BJ (cell line): ENCODE measurements around the gene CHRNE. TPM values are rescaled to one million over a fixed set of nuclear protein-coding genes. Genes with fewer than 3 reads are reported as not detected.

Experiments
- CTCF ChIA-PET: fragments of 350-600 bp; formaldehyde crosslinking; extraction: SDS; loops from one replicate; lab custom pipeline; 2021; ENCODE audit warnings: antibody characterized with exemption, inconsistent platforms; lab: Yijun Ruan, JAX
- POLR2A ChIA-PET: fragments of 300-600 bp; sonication (Branson Sonifier 250); formaldehyde crosslinking; extraction: SDS; loops from one replicate; lab custom pipeline; 2021; ENCODE audit warnings: antibody characterized with exemption; lab: Charles Lee
- DNase-seq: peaks from one replicate; pipeline ENCODE4 v3.0.0-alpha.2; 2011; ENCODE audit warnings: low read depth
- H3K27me3 ChIP-seq: 2 replicates; pipeline ENCODE4 v1.6.0; 2011; ENCODE audit warnings: low read length; ENCODE audit not compliant: control insufficient read depth, insufficient read depth
- H3K36me3 ChIP-seq: 2 replicates; pipeline ENCODE4 v1.5.1; 2011; ENCODE audit warnings: low read length; ENCODE audit not compliant: control insufficient read depth, insufficient read depth
- H3K4me3 ChIP-seq: 2 replicates; pipeline ENCODE4 v1.5.1; 2011; ENCODE audit warnings: low read depth, mild to moderate bottlenecking, control low read depth, low read length
- polyA plus RNA-seq: library from polyadenylated mRNA; depleted of rRNA; stranded (reverse); fragments of >200 nt; gene quantifications from 2 replicates; pipeline ENCODE4 v1.2.3, GENCODE V29; 2011
- TF ChIP-seq, protein P1 (sequence below): IDR thresholded peaks from 2 replicates; pipeline ENCODE4 v1.5.1; 2011; ENCODE audit warnings: low read depth, mild to moderate bottlenecking, control low read depth, inconsistent platforms, low read length, moderate library complexity; ENCODE audit not compliant: insufficient read depth

CHRNE gene
- polyA plus RNA-seq, 1 experiment, result 0.36 TPM

DNA sequence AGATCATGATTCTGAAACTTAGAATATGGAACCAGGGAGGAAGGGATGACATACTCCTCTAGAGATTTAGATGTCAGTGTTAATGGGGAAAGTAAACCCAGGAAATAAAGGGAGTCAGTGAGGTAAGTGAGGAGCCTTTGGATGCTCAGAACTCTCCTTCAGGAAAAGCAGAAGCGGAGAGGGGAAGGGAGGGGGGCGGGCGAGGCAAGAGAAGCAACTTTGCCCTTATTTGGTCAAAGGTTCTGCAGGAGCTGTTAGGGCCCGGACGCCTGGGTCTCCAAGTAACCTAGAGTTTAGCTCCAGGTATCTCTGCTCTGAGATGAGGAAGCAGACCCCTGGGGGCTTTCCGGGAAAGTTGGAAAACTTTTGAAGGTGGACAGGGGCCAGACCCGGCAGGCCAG, 44.1 kb upstream of the CHRNE start:
- peak overlapping the region; percentile 92 for H3K4me3 ChIP-seq
- peaks cover 19% of the 10 kb centered on the region for H3K36me3 ChIP-seq
- CTCF ChIA-PET, result interaction anchor here (1.3 to 1.5 kb wide), 2 partner anchors 38 to 41 kb away, joined by 4 to 5 read pairs; no protein-coding TSS in a partner anchor
- POLR2A ChIA-PET, result interaction anchor here (2.5 kb wide), 1 partner anchor 20 kb away, joined by 17 read pairs; the partner anchor contains the start of gene SPAG7
- no peaks in the 10 kb centered on the region for H3K27me3 ChIP-seq
- no peak for DNase-seq
- TF ChIP-seq, protein P1, sequence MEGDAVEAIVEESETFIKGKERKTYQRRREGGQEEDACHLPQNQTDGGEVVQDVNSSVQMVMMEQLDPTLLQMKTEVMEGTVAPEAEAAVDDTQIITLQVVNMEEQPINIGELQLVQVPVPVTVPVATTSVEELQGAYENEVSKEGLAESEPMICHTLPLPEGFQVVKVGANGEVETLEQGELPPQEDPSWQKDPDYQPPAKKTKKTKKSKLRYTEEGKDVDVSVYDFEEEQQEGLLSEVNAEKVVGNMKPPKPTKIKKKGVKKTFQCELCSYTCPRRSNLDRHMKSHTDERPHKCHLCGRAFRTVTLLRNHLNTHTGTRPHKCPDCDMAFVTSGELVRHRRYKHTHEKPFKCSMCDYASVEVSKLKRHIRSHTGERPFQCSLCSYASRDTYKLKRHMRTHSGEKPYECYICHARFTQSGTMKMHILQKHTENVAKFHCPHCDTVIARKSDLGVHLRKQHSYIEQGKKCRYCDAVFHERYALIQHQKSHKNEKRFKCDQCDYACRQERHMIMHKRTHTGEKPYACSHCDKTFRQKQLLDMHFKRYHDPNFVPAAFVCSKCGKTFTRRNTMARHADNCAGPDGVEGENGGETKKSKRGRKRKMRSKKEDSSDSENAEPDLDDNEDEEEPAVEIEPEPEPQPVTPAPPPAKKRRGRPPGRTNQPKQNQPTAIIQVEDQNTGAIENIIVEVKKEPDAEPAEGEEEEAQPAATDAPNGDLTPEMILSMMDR, result no peak

DNA sequence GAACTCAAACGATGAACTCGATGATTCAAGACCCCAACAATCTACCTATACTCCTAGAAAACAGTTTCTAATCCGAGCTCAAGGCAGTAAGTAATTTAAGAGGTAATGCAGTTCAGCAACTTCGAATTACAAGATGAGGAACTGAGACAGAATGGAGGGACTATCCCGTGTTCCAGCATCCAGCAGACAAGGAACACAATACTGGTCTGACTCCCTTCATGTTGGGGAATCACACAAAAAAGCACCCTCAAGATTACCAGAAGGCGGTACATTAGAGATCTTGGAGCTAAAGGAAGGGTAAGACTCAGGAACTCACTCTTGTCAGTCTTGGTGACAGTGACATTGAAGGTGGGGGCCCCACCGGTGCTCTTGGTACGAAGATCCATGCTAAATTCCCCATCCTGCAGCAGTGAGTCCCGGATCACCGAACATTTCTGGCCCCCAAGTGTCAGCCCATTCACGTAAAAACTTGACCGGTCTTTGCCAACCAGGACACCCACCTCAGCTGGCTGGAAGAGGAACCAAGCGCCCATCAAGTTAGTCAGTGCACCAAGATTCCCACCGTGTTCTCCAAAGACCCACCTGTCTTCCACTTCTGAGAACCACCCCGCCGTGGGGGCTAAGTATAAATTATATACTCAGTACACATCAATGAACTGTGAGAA, 43.5 kb upstream of the CHRNE start:
- TF ChIP-seq, protein P1, result no peak
- DNase-seq, result no peak
- POLR2A ChIA-PET, result interaction anchor here (0.8 to 2.5 kb wide), 2 partner anchors 21 kb away, joined by 14 to 17 read pairs; partner anchors contain the start of gene SPAG7
- CTCF ChIA-PET, result interaction anchor here (0.7 to 1.5 kb wide), 3 partner anchors 20 to 42 kb away, joined by 3 to 5 read pairs (median 5); no protein-coding TSS in a partner anchor
- H3K4me3 ChIP-seq, result peak overlapping the region; percentile 92
- no peaks in the 10 kb centered on the region for H3K27me3 ChIP-seq
- peaks cover 20% of the 10 kb centered on the region for H3K36me3 ChIP-seq

DNA sequence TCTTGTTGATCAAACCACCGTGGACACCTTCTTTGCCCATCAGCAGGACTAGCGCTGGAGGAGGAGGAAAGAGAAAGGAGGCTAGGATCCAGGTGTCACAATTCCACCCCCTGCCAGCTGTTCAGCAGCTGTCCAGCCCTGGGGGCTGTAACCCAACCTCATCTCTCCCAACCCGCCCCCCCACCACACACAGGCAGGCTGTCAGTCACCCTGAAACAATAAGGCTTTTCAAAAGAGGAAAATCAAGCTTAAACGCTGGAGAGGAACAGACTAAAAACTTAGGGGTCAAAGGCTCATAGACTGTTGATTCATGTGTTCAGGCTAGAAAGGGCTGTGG, 43.0 kb upstream of the CHRNE start:
- POLR2A ChIA-PET, result interaction anchor here (0.8 to 1.0 kb wide), 2 partner anchors 21 kb away, joined by 3 to 14 read pairs; partner anchors contain the start of gene SPAG7
- no peak for DNase-seq
- no peaks in the 10 kb centered on the region for H3K27me3 ChIP-seq
- CTCF ChIA-PET, result interaction anchor here (0.7 to 1.5 kb wide), 3 partner anchors 20 to 42 kb away, joined by 3 to 5 read pairs (median 5); no protein-coding TSS in a partner anchor
- TF ChIP-seq, protein P1, result no peak
- peak overlapping the region; percentile 92 for H3K4me3 ChIP-seq
- H3K36me3 ChIP-seq, result peaks cover 20% of the 10 kb centered on the region

DNA sequence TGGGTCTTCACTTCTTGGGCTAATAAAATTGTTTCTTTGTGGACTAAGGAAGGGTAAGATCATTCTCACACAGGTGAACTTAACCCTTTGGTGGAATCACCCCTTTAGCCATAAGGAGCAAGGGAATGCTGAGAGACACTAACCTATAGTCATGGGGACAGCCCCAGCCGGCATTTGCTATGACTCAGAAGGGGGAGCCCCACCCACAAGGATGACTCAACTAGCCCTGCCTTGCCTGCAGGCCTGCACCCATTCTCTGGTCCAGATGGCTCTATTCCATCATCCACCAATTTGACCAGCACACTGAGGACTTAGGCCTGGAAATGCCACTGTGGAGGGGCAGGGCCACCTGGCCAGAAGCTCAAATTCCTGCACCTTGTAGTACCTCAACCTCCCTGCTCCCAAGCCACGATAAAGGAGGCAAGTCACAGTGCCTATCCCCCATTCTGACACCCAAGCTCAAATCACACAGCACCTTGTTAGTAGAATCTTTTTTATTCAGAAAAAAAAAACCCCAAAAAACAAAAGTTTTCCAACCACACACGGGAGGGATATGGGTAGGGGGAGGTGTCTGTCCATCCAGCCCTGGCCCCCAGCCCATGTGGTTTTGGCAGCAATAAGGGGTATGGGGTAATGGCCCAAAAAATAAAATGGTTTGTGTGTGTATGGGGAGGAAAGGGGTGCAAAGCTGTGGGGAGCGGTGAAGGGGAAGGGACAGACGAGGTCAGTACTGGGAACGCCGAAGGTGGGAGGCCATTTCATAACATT, 42.5 kb upstream of the CHRNE start:
- H3K4me3 ChIP-seq, result peak overlapping the region; percentile 92
- POLR2A ChIA-PET, result interaction anchor here (1.0 kb wide), 1 partner anchor 22 kb away, joined by 3 read pairs; the partner anchor contains the start of gene SPAG7
- CTCF ChIA-PET, result interaction anchor here (1.0 to 1.5 kb wide), 2 partner anchors 21 to 43 kb away, joined by 5 read pairs; no protein-coding TSS in a partner anchor

More for the DNA sequence above, 42.5 kb upstream of the CHRNE start:
- peak; percentile 55 for DNase-seq
- TF ChIP-seq, protein P1, result no peak
- Histone ChIP-seq H3K36me3 (peaks cover 20% of the 10 kb centered on the region), H3K27me3 (no peaks in the 10 kb centered on the region)
